Activated B cell treated with CpG ODN at 0.5 μM for 24 hours (primary cell): ENCODE results near the gene CRB1. TPM values are rescaled to one million over a fixed set of nuclear protein-coding genes. Genes with fewer than 3 reads are reported as not detected.
A peak's percentile ranks its signal among the peaks of the same experiment; 100 is the strongest.
"Not testable (repeated sequence)": the region's sequence is repeated elsewhere in the genome, so short reads cannot be mapped to it uniquely, and the experiment has no call there.

ENCODE experiments used
- ATAC-seq: fragments of 200-7000 bp; cut with Tn5 transposase; one replicate; pipeline ENCODE4 v1.10.0; 2021; ENCODE audit warnings: low read depth, mild to moderate bottlenecking, moderate library complexity
- CTCF ChIA-PET: fragments of 350-600 bp; sonication (Branson Sonifier 250); formaldehyde crosslinking; loops from one replicate; lab custom pipeline; 2021; ENCODE audit warnings: antibody characterized with exemption; lab: Charles Lee
- POLR2A ChIA-PET: fragments of 350-600 bp; sonication (Branson Sonifier 250); formaldehyde crosslinking; loops from one replicate; lab custom pipeline; 2021; ENCODE audit warnings: antibody characterized with exemption; lab: Charles Lee
- DNase-seq: peaks from one replicate; pipeline ENCODE4 v3.0.0; 2022
- H3K27ac Mint-ChIP-seq: one replicate; pipeline ENCODE4 v1.8.0; 2020; ENCODE audit warnings: mixed read lengths
- H3K27me3 Mint-ChIP-seq: one replicate; pipeline ENCODE4 v1.8.0; 2021; ENCODE audit warnings: mixed read lengths
- H3K36me3 Mint-ChIP-seq: one replicate; pipeline ENCODE4 v1.8.0; 2021; ENCODE audit warnings: low read depth, mixed read lengths
- H3K4me1 Mint-ChIP-seq: one replicate; pipeline ENCODE4 v1.8.0; 2021; ENCODE audit warnings: mixed read lengths
- H3K4me3 Mint-ChIP-seq: one replicate; pipeline ENCODE4 v1.8.0; 2020; ENCODE audit warnings: mild to moderate bottlenecking, mixed read lengths
- H3K9me3 Mint-ChIP-seq: one replicate; pipeline ENCODE4 v1.8.0; 2020; ENCODE audit warnings: mixed read lengths
- CTCF ChIP-seq: fragments of 200-600 bp; IDR thresholded peaks from one replicate; pipeline ENCODE4 v1.8.0; 2022; ENCODE audit warnings: antibody characterized with exemption, mild to moderate bottlenecking
- intact Hi-C: fragments of 100-400 bp; cut with micrococcal nuclease; formaldehyde crosslinking; loops from one replicate; pipeline ENCODE4 v1.15.1; 2024
- total RNA-seq: library from RNA; stranded (reverse); gene quantifications from 2 replicates; pipeline ENCODE4 v1.2.3, GENCODE V29; 2022

Gene CRB1
- total RNA-seq, 1 donor from 2014 or later: not detected

- POLR2A ChIA-PET: no interaction called here
- intact Hi-C loops: no loop called here
- H3K36me3 Mint-ChIP-seq: no peaks in the 10 kb centered on the region
- no peak for TF ChIP-seq CTCF
- H3K27me3 Mint-ChIP-seq: no peaks in the 10 kb centered on the region
- no peaks in the 10 kb centered on the region for H3K4me1 Mint-ChIP-seq
- H3K9me3 Mint-ChIP-seq: no peaks in the 10 kb centered on the region
- no peak for ATAC-seq
- H3K27ac Mint-ChIP-seq: no peak overlapping the region
- CTCF ChIA-PET: no interaction called here
- no peak overlapping the region for H3K4me3 Mint-ChIP-seq
- DNase-seq: no peak
Observed at GRCh38 chr1:197397895-197398294, 129.8 kb downstream of the CRB1 start.

- Mint-ChIP-seq H3K27ac (no peak overlapping the region), H3K4me3 (no peak overlapping the region), H3K27me3 (no peaks in the 10 kb centered on the region), H3K9me3 (no peaks in the 10 kb centered on the region), H3K36me3 (no peaks in the 10 kb centered on the region), H3K4me1 (no peaks in the 10 kb centered on the region)
- ChIA-PET CTCF (interaction anchor here (1.6 kb wide), 1 partner anchor 9 kb away, joined by 4 read pairs; no protein-coding TSS in a partner anchor), POLR2A (no interaction called here)
- intact Hi-C loops: no loop called here
- DNase-seq (no peak), ATAC-seq (peak; percentile 31)
- peak; percentile 26 for TF ChIP-seq CTCF
Observed at GRCh38 chr1:197399755-197400521, 131.9 kb downstream of the CRB1 start.

- Mint-ChIP-seq H3K36me3 (no peaks in the 10 kb centered on the region), H3K4me3 (no peak overlapping the region), H3K4me1 (no peaks in the 10 kb centered on the region), H3K27me3 (no peaks in the 10 kb centered on the region), H3K27ac (no peak overlapping the region), H3K9me3 (no peaks in the 10 kb centered on the region)
- intact Hi-C loops: no loop called here
- no peak for TF ChIP-seq CTCF
- no peak for ATAC-seq
- ChIA-PET CTCF (interaction anchor here (1.6 kb wide), 1 partner anchor 9 kb away, joined by 4 read pairs; no protein-coding TSS in a partner anchor), POLR2A (no interaction called here)
- DNase-seq: no peak
Observed at GRCh38 chr1:197400522-197400902, 132.5 kb downstream of the CRB1 start.

GRCh38 chr1:197402189-197402588, 134.1 kb downstream of the CRB1 start:
- intact Hi-C loops: no loop called here
- Mint-ChIP-seq H3K27ac (no peak overlapping the region), H3K27me3 (no peaks in the 10 kb centered on the region), H3K4me1 (no peaks in the 10 kb centered on the region), H3K4me3 (no peak overlapping the region), H3K9me3 (no peaks in the 10 kb centered on the region), H3K36me3 (no peaks in the 10 kb centered on the region)
- POLR2A ChIA-PET: no interaction called here
- no peak for TF ChIP-seq CTCF
- no peak for DNase-seq
- CTCF ChIA-PET: no interaction called here
- ATAC-seq: no peak

- H3K36me3 Mint-ChIP-seq, H3K27ac Mint-ChIP-seq, ATAC-seq, CTCF ChIA-PET, H3K4me3 Mint-ChIP-seq, POLR2A ChIA-PET, H3K4me1 Mint-ChIP-seq, H3K27me3 Mint-ChIP-seq, DNase-seq, intact Hi-C loops, H3K9me3 Mint-ChIP-seq: not testable (repeated sequence)
Observed at GRCh38 chr1:197404774-197405173, 136.7 kb downstream of the CRB1 start.

GRCh38 chr1:197405614-197406013, 137.6 kb downstream of the CRB1 start:
- DNase-seq, H3K9me3 Mint-ChIP-seq, intact Hi-C loops, H3K36me3 Mint-ChIP-seq, CTCF ChIA-PET, H3K27me3 Mint-ChIP-seq, H3K4me3 Mint-ChIP-seq, POLR2A ChIA-PET, H3K4me1 Mint-ChIP-seq, ATAC-seq, H3K27ac Mint-ChIP-seq: not testable (repeated sequence)
